Kidney (tissue), 14 donors: Measurements from ENCODE around the gene TNKS2. TPM values are rescaled to one million over a fixed set of nuclear protein-coding genes. Genes with fewer than 3 reads are reported as not detected.

Source experiments
- DNase-seq, 5 donors: peaks; one replicate each; pipeline ENCODE4 v3.0.0-alpha.2; 2013 to 2020
- FAIRE-seq: peaks from 2 replicates; lab custom pipeline; 2012; peaks lifted over from hg19 to GRCh38; lab: Jason Lieb, UNC
- H3K27ac ChIP-seq, 2 donors: one replicate each; pipeline ENCODE4 v1.7.0; 2013; ENCODE audit warnings: low read depth in 2 of 2, low read length in 2 of 2, inconsistent platforms in 1 of 2
- H3K27me3 ChIP-seq: one replicate; pipeline ENCODE4 v1.7.1; 2013; ENCODE audit warnings: low read length, inconsistent platforms; ENCODE audit not compliant: control insufficient read depth, insufficient read depth
- H3K36me3 ChIP-seq, 3 donors: one replicate each; pipeline versions ENCODE4 v1.7.0 to v1.7.1; 2013; ENCODE audit warnings: low read length in 3 of 3, control low read depth in 1 of 3, inconsistent platforms in 1 of 3; ENCODE audit not compliant: insufficient read depth in 3 of 3, control insufficient read depth in 2 of 3
- H3K4me1 ChIP-seq, 3 donors: one replicate each; pipeline versions ENCODE4 v1.7.0 to v1.7.1; 2013; ENCODE audit warnings: low read length in 3 of 3, inconsistent platforms in 1 of 3, low read depth in 1 of 3; ENCODE audit not compliant: control insufficient read depth in 2 of 3, insufficient read depth in 2 of 3
- H3K4me3 ChIP-seq, 3 donors: one replicate each; pipeline versions ENCODE4 v1.7.0 to v1.8.1; 2013; ENCODE audit warnings: low read length in 3 of 3, control low read depth in 1 of 3, inconsistent platforms in 1 of 3
- H3K9ac ChIP-seq, 3 donors: one replicate each; pipeline versions ENCODE4 v1.7.0 to v1.7.1; 2013; ENCODE audit warnings: low read length in 3 of 3, control low read depth in 1 of 3, inconsistent platforms in 1 of 3
- H3K9me3 ChIP-seq, 3 donors: one replicate each; pipeline versions ENCODE4 v1.7.0 to v1.7.1; 2013; ENCODE audit warnings: low read length in 3 of 3, control low read depth in 1 of 3, inconsistent platforms in 1 of 3; ENCODE audit not compliant: control insufficient read depth in 2 of 3, insufficient read depth in 1 of 3
- CTCF ChIP-seq: IDR thresholded peaks from 3 replicates; pipeline ENCODE4 v1.5.1; 2012; ENCODE audit warnings: mild to moderate bottlenecking, moderate library complexity, borderline replicate concordance; ENCODE audit not compliant: insufficient read depth; ENCODE audit errors: extremely low read depth
- intact Hi-C: fragments of 100-400 bp; cut with DNase I; formaldehyde crosslinking; loops from one replicate; pipeline ENCODE4 v1.11.1; 2022
- polyA plus RNA-seq: library from polyadenylated mRNA; stranded (reverse); fragments of 350-450 nt; fragmentation: Illumina TruSeq; extraction: RNeasy Lipid Tissue Mini Kit (QIAGEN cat#74804); gene quantifications from one replicate; pipeline ENCODE4 v1.2.3, GENCODE V29; 2014; ENCODE audit warnings: low read depth, low replicate concordance; ENCODE audit not compliant: insufficient read depth
- total RNA-seq: library from RNA; stranded (reverse); fragmentation: NEBNext Ultra II Directional; extraction: Animal tissue kit (Norgen Biotek cat#: 25700); gene quantifications from one replicate; pipeline ENCODE4 v1.2.1, GENCODE V29; 2021
- donor health status: control.
- donor health status: control.
- donor health status: control.
- donor health status: control.
- donor health status: control.
- donor health status: DM: yes; HTN: yes; CAD: no.
- donor health status: Normal renal cell carcinoma (clear cell type).

Gene TNKS2
- total and polyA plus RNA-seq, 2 donors from 2014 or later: 7.4 to 31.6 TPM

DNA sequence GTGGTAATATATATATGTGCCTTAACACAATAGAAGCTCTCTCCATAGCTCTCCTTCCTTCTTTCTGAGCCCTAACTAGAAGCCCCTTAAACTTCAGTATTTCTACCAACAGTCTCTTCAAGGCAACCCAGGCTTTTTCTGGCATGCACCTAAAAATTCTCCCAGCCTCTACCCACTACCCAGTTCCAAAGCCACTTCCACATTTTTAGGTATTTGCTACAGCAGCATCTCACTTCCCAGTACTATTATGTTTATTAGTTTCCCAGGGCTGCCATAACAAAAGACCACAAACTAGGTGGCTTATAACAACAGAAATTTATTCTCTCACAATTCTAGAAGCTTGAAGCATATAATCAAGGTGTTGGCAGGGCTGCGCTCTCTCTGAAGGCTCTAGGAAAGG is 15.7 kb upstream of the TNKS2 start:
- no peak for DNase-seq
- Histone ChIP-seq H3K4me3 (no peak overlapping the region), H3K4me1 (no peaks in the 10 kb centered on the region), H3K36me3 (no peaks in the 10 kb centered on the region), H3K9me3 (no peaks in the 10 kb centered on the region), H3K9ac (no peak overlapping the region), H3K27me3 (no peaks in the 10 kb centered on the region), H3K27ac (no peak overlapping the region)
- intact Hi-C loops: no loop called here
- TF ChIP-seq CTCF: no peak
- FAIRE-seq: no peak

GRCh38 chr10:91785830-91786229 is 12.4 kb upstream of the TNKS2 start:
- no peak for TF ChIP-seq CTCF
- no peaks in the 10 kb centered on the region for H3K27me3 ChIP-seq
- H3K9me3 ChIP-seq: no peaks in the 10 kb centered on the region
- no peak overlapping the region for H3K4me3 ChIP-seq
- intact Hi-C loops: no loop called here
- FAIRE-seq (no peak), DNase-seq (no peak)
- H3K9ac ChIP-seq: no peak overlapping the region
- no peaks in the 10 kb centered on the region for H3K4me1 ChIP-seq
- no peak overlapping the region for H3K27ac ChIP-seq
- H3K36me3 ChIP-seq: no peaks in the 10 kb centered on the region

DNA sequence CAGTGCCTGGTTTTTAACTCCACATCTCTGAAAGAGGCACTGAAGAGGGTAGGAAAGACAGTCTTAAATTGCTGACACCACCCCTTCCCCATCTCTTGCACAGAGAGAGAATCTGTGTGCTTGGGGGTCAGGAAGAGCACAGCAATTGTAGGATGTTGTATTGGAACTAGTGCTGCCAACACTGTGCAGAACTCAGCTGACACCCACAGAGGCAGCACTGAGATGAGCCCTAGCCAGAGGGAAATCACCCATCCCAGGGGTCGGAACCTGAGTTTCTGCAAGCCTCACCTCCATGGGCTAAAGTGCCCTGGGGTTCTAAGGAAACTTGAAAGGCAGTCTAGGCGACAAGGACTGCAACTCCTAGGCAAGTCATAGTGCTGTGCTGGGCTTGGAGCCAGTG is 11.0 kb upstream of the TNKS2 start:
- Histone ChIP-seq H3K27me3 (no peaks in the 10 kb centered on the region), H3K36me3 (no peaks in the 10 kb centered on the region), H3K4me3 (no peak overlapping the region), H3K9me3 (no peaks in the 10 kb centered on the region), H3K27ac (no peak overlapping the region), H3K4me1 (no peaks in the 10 kb centered on the region), H3K9ac (no peak overlapping the region)
- TF ChIP-seq CTCF: no peak
- intact Hi-C loops: no loop called here
- DNase-seq (no peak), FAIRE-seq (no peak)

- no peak for TF ChIP-seq CTCF
- intact Hi-C loops: no loop called here
These were observed 10.4 kb upstream of the TNKS2 start for GRCh38 chr10:91787810-91788209.

More at GRCh38 chr10:91787810-91788209, 10.4 kb upstream of the TNKS2 start:
- Histone ChIP-seq H3K27me3 (no peaks in the 10 kb centered on the region), H3K4me3 (no peak overlapping the region), H3K27ac (no peak overlapping the region), H3K9ac (no peak overlapping the region), H3K36me3 (no peaks in the 10 kb centered on the region), H3K9me3 (no peaks in the 10 kb centered on the region), H3K4me1 (no peaks in the 10 kb centered on the region)
- DNase-seq (no peak), FAIRE-seq (no peak)
